ENCODE measurements around the gene CYP2C9. TPM values are rescaled to one million over a fixed set of nuclear protein-coding genes. Genes with fewer than 3 reads are reported as not detected.
"Not testable (repeated sequence)": the region's sequence is repeated elsewhere in the genome, so short reads cannot be mapped to it uniquely, and the experiment has no call there.

Gene CYP2C9
- polyA plus RNA-seq, 1 donor (not counting 4 experiments of a cell fraction or from before 2014, with no cell fraction given) = not detected

- Histone ChIP-seq H3K4me2 (ENCODE audit: control insufficient read depth, extremely low read depth, insufficient read depth, low read depth, low read length) (no peak overlapping the region), H3K9me1 (ENCODE audit: control insufficient read depth, extremely low read depth, insufficient read depth, low read length) (no peaks in the 10 kb centered on the region), H3K4me1 (ENCODE audit: control insufficient read depth, extremely low read depth, insufficient read depth, low read length) (no peaks in the 10 kb centered on the region), H2AFZ (ENCODE audit: control insufficient read depth, low read length) (no peak overlapping the region), H3K9me3 (ENCODE audit: control insufficient read depth, low read depth, low read length) (no peaks in the 10 kb centered on the region), H3K36me3 (ENCODE audit: control insufficient read depth in 2 of 2, extremely low read depth in 1 of 2, insufficient read depth in 2 of 2, low read length in 2 of 2) (no peaks in the 10 kb centered on the region), H4K20me1 (ENCODE audit: control insufficient read depth, extremely low read depth, insufficient read depth, low read length) (no peaks in the 10 kb centered on the region), H3K9ac (ENCODE audit: control insufficient read depth, extremely low read depth, insufficient read depth, low read length) (no peak overlapping the region), H3K27ac (ENCODE audit: control insufficient read depth, insufficient read depth, low read length) (no peak overlapping the region), H3K79me2 (ENCODE audit: control insufficient read depth, insufficient read depth, low read length) (no peaks in the 10 kb centered on the region), H3K4me3 (ENCODE audit: control insufficient read depth in 2 of 3, extremely low read depth in 1 of 3, insufficient read depth in 2 of 3, low read depth in 1 of 3, low read length in 3 of 3) (no peak overlapping the region), H3K27me3 (ENCODE audit: control insufficient read depth, extremely low read depth, insufficient read depth, low read length) (no peaks in the 10 kb centered on the region)
- DNase-seq (ENCODE audit: low read depth, low spot score) = no peak
- dilution Hi-C loops (cut with MboI; ENCODE audit: extremely low pct_ligation_motif_present, low sequenced_read_pairs) = no loop called here
- FAIRE-seq = no peak
- TF ChIP-seq EZH2 (IDR thresholded peaks at IDR 0.05; ENCODE audit: low read length) = no peak
- TF ChIP-seq, protein P1, sequence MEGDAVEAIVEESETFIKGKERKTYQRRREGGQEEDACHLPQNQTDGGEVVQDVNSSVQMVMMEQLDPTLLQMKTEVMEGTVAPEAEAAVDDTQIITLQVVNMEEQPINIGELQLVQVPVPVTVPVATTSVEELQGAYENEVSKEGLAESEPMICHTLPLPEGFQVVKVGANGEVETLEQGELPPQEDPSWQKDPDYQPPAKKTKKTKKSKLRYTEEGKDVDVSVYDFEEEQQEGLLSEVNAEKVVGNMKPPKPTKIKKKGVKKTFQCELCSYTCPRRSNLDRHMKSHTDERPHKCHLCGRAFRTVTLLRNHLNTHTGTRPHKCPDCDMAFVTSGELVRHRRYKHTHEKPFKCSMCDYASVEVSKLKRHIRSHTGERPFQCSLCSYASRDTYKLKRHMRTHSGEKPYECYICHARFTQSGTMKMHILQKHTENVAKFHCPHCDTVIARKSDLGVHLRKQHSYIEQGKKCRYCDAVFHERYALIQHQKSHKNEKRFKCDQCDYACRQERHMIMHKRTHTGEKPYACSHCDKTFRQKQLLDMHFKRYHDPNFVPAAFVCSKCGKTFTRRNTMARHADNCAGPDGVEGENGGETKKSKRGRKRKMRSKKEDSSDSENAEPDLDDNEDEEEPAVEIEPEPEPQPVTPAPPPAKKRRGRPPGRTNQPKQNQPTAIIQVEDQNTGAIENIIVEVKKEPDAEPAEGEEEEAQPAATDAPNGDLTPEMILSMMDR (optimal IDR thresholded peaks at IDR 0.05 in 1 of 3, IDR thresholded peaks at IDR 0.05 in 1 of 3, conservative IDR thresholded peaks at IDR 0.05 in 1 of 3; ENCODE audit: extremely low read depth in 1 of 3, insufficient read depth in 2 of 3, low read length in 3 of 3) = no peak
Observed at GRCh38 chr10:94890264-94891022, 48.0 kb upstream of the CYP2C9 start.

DNA sequence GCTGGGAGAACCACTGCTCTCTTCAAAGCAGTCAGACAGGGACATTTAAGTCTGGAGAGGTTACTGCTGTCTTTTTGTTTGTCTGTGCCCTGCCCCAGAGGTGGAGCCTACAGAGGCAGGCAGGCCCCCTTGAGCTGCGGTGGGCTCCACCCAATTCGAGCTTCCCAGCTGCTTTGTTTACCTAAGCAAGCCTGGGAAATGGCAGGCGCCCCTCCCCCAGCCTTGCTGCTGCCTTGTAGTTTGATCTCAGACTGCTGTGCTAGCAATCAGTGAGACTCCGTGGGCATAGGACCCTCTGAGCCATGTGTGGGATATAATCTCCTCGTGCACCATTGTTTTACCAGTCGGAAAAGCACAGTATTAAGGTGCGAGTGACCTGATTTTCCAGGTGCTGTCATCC, 40.0 kb upstream of the CYP2C9 start:
- H3K79me2 ChIP-seq (ENCODE audit: control insufficient read depth, insufficient read depth, low read length); dilution Hi-C loops (cut with MboI; ENCODE audit: extremely low pct_ligation_motif_present, low sequenced_read_pairs): not testable (repeated sequence)

GRCh38 chr10:94902080-94902479, 36.4 kb upstream of the CYP2C9 start:
- Histone ChIP-seq H3K9me1 (ENCODE audit: control insufficient read depth, extremely low read depth, insufficient read depth, low read length) (no peaks in the 10 kb centered on the region), H3K27ac (ENCODE audit: control insufficient read depth, insufficient read depth, low read length) (no peak overlapping the region), H2AFZ (ENCODE audit: control insufficient read depth, low read length) (no peak overlapping the region), H3K4me2 (ENCODE audit: control insufficient read depth, extremely low read depth, insufficient read depth, low read depth, low read length) (no peak overlapping the region), H3K9me3 (ENCODE audit: control insufficient read depth, low read depth, low read length) (no peaks in the 10 kb centered on the region), H3K27me3 (ENCODE audit: control insufficient read depth, extremely low read depth, insufficient read depth, low read length) (no peaks in the 10 kb centered on the region), H3K9ac (ENCODE audit: control insufficient read depth, extremely low read depth, insufficient read depth, low read length) (no peak overlapping the region), H4K20me1 (ENCODE audit: control insufficient read depth, extremely low read depth, insufficient read depth, low read length) (no peaks in the 10 kb centered on the region), H3K79me2 (ENCODE audit: control insufficient read depth, insufficient read depth, low read length) (no peaks in the 10 kb centered on the region), H3K4me3 (ENCODE audit: control insufficient read depth in 2 of 3, extremely low read depth in 1 of 3, insufficient read depth in 2 of 3, low read depth in 1 of 3, low read length in 3 of 3) (no peak overlapping the region), H3K4me1 (ENCODE audit: control insufficient read depth, extremely low read depth, insufficient read depth, low read length) (no peaks in the 10 kb centered on the region), H3K36me3 (ENCODE audit: control insufficient read depth in 2 of 2, extremely low read depth in 1 of 2, insufficient read depth in 2 of 2, low read length in 2 of 2) (no peaks in the 10 kb centered on the region)
- dilution Hi-C loops (cut with MboI; ENCODE audit: extremely low pct_ligation_motif_present, low sequenced_read_pairs) = no loop called here
- DNase-seq (ENCODE audit: low read depth, low spot score) (no peak), FAIRE-seq (no peak)
- TF ChIP-seq, protein P1 (optimal IDR thresholded peaks at IDR 0.05 in 1 of 3, IDR thresholded peaks at IDR 0.05 in 1 of 3, conservative IDR thresholded peaks at IDR 0.05 in 1 of 3; ENCODE audit: extremely low read depth in 1 of 3, insufficient read depth in 2 of 3, low read length in 3 of 3) = no peak
- no peak for TF ChIP-seq EZH2 (IDR thresholded peaks at IDR 0.05; ENCODE audit: low read length)

More for the DNA sequence above, 40.0 kb upstream of the CYP2C9 start:
- H3K4me3 ChIP-seq (ENCODE audit: control insufficient read depth in 2 of 3, extremely low read depth in 1 of 3, insufficient read depth in 2 of 3, low read depth in 1 of 3, low read length in 3 of 3); FAIRE-seq; H3K9ac ChIP-seq (ENCODE audit: control insufficient read depth, extremely low read depth, insufficient read depth, low read length); H2AFZ ChIP-seq (ENCODE audit: control insufficient read depth, low read length); H3K27ac ChIP-seq (ENCODE audit: control insufficient read depth, insufficient read depth, low read length); H3K4me1 ChIP-seq (ENCODE audit: control insufficient read depth, extremely low read depth, insufficient read depth, low read length); H3K9me3 ChIP-seq (ENCODE audit: control insufficient read depth, low read depth, low read length); DNase-seq (ENCODE audit: low read depth, low spot score); H3K4me2 ChIP-seq (ENCODE audit: control insufficient read depth, extremely low read depth, insufficient read depth, low read depth, low read length); H3K27me3 ChIP-seq (ENCODE audit: control insufficient read depth, extremely low read depth, insufficient read depth, low read length); H3K36me3 ChIP-seq (ENCODE audit: control insufficient read depth in 2 of 2, extremely low read depth in 1 of 2, insufficient read depth in 2 of 2, low read length in 2 of 2); H4K20me1 ChIP-seq (ENCODE audit: control insufficient read depth, extremely low read depth, insufficient read depth, low read length); H3K9me1 ChIP-seq (ENCODE audit: control insufficient read depth, extremely low read depth, insufficient read depth, low read length): not testable (repeated sequence)

Measured in keratinocyte (primary cell).